ENCODE data around the gene ASRGL1. TPM values are rescaled to one million over a fixed set of nuclear protein-coding genes. Genes with fewer than 3 reads are reported as not detected.

The ASRGL1 gene
- total RNA-seq, 4 donors from 2014 or later, result 14.9 to 44.5 (median 35.6) TPM

DNA sequence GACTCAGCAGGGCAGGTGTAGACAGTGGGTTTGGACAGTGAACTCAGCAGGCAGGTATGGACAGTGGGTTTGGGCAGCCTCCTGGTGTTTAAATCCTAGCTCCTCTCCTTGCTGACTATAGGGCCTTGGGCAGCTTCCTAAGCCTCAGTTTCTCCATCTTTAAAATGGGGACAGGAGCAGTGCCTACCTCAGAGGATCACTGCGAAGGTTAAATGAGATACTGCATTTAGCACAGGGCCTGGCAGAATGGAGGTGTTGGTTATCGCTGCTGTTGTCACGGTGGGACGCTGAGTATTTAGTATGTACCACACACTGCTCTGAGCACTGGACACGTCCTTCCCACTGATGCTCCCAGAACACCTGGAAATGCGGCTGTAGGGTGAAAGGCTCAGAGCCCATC lies 67.2 kb downstream of the ASRGL1 start:
- Histone ChIP-seq H3K36me3 (no peaks in the 10 kb centered on the region), H3K27me3 (no peaks in the 10 kb centered on the region), H3K9me3 (no peaks in the 10 kb centered on the region), H3K4me1 (peaks cover 33 to 39% (median 36%) of the 10 kb centered on the region in 4 donors), H3K4me3 (no peak overlapping the region), H3K27ac (no peak overlapping the region)
- TF ChIP-seq, protein P1, sequence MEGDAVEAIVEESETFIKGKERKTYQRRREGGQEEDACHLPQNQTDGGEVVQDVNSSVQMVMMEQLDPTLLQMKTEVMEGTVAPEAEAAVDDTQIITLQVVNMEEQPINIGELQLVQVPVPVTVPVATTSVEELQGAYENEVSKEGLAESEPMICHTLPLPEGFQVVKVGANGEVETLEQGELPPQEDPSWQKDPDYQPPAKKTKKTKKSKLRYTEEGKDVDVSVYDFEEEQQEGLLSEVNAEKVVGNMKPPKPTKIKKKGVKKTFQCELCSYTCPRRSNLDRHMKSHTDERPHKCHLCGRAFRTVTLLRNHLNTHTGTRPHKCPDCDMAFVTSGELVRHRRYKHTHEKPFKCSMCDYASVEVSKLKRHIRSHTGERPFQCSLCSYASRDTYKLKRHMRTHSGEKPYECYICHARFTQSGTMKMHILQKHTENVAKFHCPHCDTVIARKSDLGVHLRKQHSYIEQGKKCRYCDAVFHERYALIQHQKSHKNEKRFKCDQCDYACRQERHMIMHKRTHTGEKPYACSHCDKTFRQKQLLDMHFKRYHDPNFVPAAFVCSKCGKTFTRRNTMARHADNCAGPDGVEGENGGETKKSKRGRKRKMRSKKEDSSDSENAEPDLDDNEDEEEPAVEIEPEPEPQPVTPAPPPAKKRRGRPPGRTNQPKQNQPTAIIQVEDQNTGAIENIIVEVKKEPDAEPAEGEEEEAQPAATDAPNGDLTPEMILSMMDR (IDR thresholded peaks at IDR 0.05), result no peak
- TF ChIP-seq POLR2A (IDR thresholded peaks at IDR 0.05) (no peak), POLR2AphosphoS5 (IDR thresholded peaks at IDR 0.05) (no peak), EP300 (IDR thresholded peaks at IDR 0.05; ENCODE audit: low read depth) (no peak)
- WGBS, 2 donors (ENCODE audit: low coverage in 1 of 2), result 94% methylated on average over 6 of the region's 6 CpGs; no CpG with 5 or more reads in 1 of the 2 donors
- intact Hi-C loops (cut with DNase I; ENCODE audit: low total_unique reads), result no loop called here
- in situ Hi-C loops (cut with MboI; ENCODE audit: low pct_ligation_motif_present in 1 of 4, low pct_unique_long_range_greater_than_20kb in 1 of 4, low sequenced_read_pairs in 3 of 4), result loop anchor here in 1 of 4 donors (25.0 kb wide), 1 partner anchor 283 kb away; the partner anchor contains the start of genes LRRN4CL and UBXN1
- no peak for DNase-seq

DNA sequence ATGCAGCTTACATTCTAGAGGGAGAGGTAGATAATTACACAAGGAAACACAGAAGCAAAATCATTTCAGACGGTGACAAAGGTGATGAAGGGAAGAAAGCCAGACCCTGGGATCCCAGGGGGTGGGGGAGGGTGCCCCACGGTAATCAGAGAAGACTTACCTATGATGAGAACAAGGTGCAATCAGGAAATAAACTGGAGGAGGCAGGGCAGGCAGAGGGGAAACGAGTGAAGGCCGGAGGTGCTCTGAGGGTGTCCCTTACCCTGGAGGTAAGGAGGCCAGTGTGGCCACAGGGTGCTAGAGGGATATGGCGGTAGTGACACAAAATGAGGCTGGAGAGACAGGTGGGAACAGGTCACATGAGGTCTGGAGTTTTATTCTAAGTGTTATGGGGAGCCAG lies 67.7 kb downstream of the ASRGL1 start:
- Histone ChIP-seq H3K4me3 (no peak overlapping the region), H3K27ac (no peak overlapping the region), H3K27me3 (no peaks in the 10 kb centered on the region), H3K36me3 (no peaks in the 10 kb centered on the region), H3K9me3 (no peaks in the 10 kb centered on the region), H3K4me1 (peaks cover 28 to 34% (median 31%) of the 10 kb centered on the region in 4 donors)
- TF ChIP-seq POLR2A (IDR thresholded peaks at IDR 0.05), result no peak
- TF ChIP-seq POLR2AphosphoS5 (IDR thresholded peaks at IDR 0.05), result no peak
- TF ChIP-seq, protein P1 (IDR thresholded peaks at IDR 0.05), result no peak
- TF ChIP-seq EP300 (IDR thresholded peaks at IDR 0.05; ENCODE audit: low read depth), result no peak
- 56 to 73% methylated on average over 5 of the region's 5 CpGs for WGBS, 2 donors (ENCODE audit: low coverage in 1 of 2)
- intact Hi-C loops (cut with DNase I; ENCODE audit: low total_unique reads) (no loop called here), in situ Hi-C loops (cut with MboI; ENCODE audit: low pct_ligation_motif_present in 1 of 4, low pct_unique_long_range_greater_than_20kb in 1 of 4, low sequenced_read_pairs in 3 of 4) (loop anchor here in 1 of 4 donors (25.0 kb wide), 1 partner anchor 282 kb away; the partner anchor contains the start of genes LRRN4CL and UBXN1)
- DNase-seq, result no peak

DNA sequence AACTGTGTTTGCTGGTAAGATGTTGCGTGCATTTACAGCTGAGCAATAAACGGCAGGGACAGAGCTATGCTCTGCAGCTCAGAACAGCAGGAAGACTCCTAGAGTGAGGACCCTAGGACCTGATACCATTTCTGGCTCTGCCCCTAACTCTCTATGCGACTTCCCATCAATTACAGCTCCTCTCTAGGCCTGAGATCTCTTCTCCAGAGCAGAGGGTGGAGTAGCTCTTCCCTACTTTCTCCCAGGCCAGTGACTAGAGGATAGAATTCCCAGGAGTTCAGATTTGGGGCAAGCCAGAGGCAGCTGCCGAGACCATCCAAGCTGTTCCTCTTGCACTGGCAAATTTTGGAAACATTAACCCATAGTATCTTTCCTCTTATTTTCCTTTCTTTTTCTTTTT lies 68.8 kb downstream of the ASRGL1 start:
- 57% methylated on average over 4 of the region's 4 CpGs; no CpG with 5 or more reads in 1 of the 2 donors for WGBS, 2 donors (ENCODE audit: low coverage in 1 of 2)
- H3K36me3 ChIP-seq, result no peaks in the 10 kb centered on the region
- in situ Hi-C loops (cut with MboI; ENCODE audit: low pct_ligation_motif_present in 1 of 4, low pct_unique_long_range_greater_than_20kb in 1 of 4, low sequenced_read_pairs in 3 of 4), result loop anchor here in 1 of 4 donors (25.0 kb wide), 1 partner anchor 281 kb away; the partner anchor contains the start of genes LRRN4CL and UBXN1
- no peak overlapping the region for H3K27ac ChIP-seq
- H3K4me1 ChIP-seq, result peaks cover 18 to 23% (median 21%) of the 10 kb centered on the region in 4 donors
- H3K9me3 ChIP-seq, result no peaks in the 10 kb centered on the region
- H3K4me3 ChIP-seq, result no peak overlapping the region
- intact Hi-C loops (cut with DNase I; ENCODE audit: low total_unique reads), result no loop called here
- no peak for DNase-seq
- no peak for TF ChIP-seq EP300 (IDR thresholded peaks at IDR 0.05; ENCODE audit: low read depth)
- no peaks in the 10 kb centered on the region for H3K27me3 ChIP-seq

DNA sequence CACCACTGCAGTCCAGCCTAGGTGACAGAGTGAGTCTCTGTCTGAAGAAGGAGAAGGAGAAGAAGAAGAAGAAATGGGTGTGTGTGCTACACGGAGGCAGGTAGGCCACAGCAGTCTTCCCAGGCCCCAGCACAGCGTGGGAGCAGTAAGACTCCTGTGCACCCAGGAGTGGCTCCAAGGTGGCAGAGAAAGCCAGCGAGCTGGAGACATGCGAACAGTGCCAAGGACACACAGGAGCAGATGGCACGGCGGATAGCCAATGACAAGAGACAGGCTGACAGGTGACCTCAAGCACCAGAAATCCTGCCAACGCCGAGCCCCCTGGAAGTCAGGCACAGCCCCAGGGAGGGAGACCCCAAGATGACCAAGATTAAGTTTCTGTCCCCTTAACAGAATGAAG lies 72.6 kb downstream of the ASRGL1 start:
- TF ChIP-seq POLR2AphosphoS5 (IDR thresholded peaks at IDR 0.05), result no peak
- TF ChIP-seq EP300 (IDR thresholded peaks at IDR 0.05; ENCODE audit: low read depth), result no peak
- TF ChIP-seq, protein P1 (IDR thresholded peaks at IDR 0.05), result no peak
- no peak for TF ChIP-seq POLR2A (IDR thresholded peaks at IDR 0.05)
- Histone ChIP-seq H3K27ac (no peak overlapping the region), H3K36me3 (no peaks in the 10 kb centered on the region), H3K4me1 (no peaks in the 10 kb centered on the region), H3K9me3 (no peaks in the 10 kb centered on the region), H3K4me3 (no peak overlapping the region), H3K27me3 (no peaks in the 10 kb centered on the region)
- in situ Hi-C loops (cut with MboI; ENCODE audit: low pct_ligation_motif_present in 1 of 4, low pct_unique_long_range_greater_than_20kb in 1 of 4, low sequenced_read_pairs in 3 of 4), result loop anchor here in 1 of 4 donors (25.0 kb wide), 1 partner anchor 277 kb away; the partner anchor contains the start of genes LRRN4CL and UBXN1
- 87 to 88% methylated on average over 4 to 8 of the region's 8 CpGs for WGBS, 2 donors (ENCODE audit: low coverage in 1 of 2)
- intact Hi-C loops (cut with DNase I; ENCODE audit: low total_unique reads), result no loop called here
- DNase-seq, result no peak

Data from transverse colon (tissue), 4 donors.